HG03439 (cell line): ENCODE data around the gene GAGE13.
"Not testable (repeated sequence)": the region's sequence is repeated elsewhere in the genome, so short reads cannot be mapped to it uniquely, and the experiment has no call there.

Experiments used
- ATAC-seq: cut with Tn5 transposase; IDR thresholded peaks from one replicate; pipeline ENCODE4 v1.9.1; 2021; ENCODE audit warnings: mild to moderate bottlenecking, moderate library complexity; ENCODE audit not compliant: unreplicated experiment

Gene GAGE13

DNA sequence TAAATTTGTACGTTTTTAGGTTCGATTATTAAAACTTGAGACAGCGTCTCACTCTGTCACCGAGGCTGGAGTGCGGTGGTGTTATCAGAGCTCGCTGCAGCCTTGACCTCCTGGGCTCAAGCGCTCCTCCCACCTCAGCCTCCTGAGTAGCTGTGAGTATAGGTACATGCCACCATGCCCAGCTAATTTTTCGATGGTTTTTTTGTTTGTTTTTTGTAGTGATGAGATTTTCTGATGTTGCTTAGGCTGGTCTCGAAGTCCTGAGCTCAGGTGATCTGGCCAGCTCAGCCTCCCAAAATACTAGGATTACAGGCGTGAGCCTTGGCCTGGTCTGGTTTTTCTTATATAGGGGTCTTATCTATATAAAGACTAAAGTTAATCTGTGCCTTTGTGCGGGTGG lies 961 bp upstream of the GAGE13 start:
- ATAC-seq, result not testable (repeated sequence)

DNA sequence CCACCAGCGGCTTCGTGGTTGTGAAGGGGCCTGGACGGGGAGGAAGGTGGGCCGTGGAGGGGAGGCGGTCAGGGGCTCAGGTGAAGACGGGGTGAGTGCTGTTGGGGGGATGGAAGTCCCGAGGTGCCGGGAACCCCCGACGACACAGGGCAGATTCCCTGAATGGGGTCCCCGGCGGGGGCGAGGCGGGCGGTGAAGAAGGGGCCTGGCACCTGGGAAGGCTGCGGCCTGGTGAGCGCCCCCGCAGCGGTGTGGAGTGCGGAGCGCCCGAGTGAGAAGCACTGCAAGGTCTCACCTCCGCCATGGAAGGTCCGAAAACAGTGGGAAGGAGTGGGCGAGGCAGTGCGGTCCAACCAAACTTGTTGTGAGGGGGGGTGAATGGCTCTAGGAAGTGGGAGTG lies 459 bp downstream of the GAGE13 start:
- not testable (repeated sequence) for ATAC-seq

DNA sequence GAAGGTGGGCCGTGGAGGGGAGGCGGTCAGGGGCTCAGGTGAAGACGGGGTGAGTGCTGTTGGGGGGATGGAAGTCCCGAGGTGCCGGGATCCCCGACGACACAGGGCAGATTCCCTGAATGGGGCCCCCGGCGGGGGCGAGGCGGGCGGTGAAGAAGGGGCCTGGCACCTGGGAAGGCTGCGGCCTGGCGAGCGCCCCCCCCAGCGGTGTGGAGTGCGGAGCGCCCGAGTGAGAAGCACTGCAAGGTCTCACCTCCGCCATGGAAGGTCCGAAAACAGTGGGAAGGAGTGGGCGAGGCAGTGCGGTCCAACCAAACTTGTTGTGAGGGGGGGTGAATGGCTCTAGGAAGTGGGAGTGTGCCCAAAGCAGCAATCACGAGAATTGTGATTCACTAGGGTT lies 10.1 kb downstream of the GAGE13 start:
- not testable (repeated sequence) for ATAC-seq

DNA sequence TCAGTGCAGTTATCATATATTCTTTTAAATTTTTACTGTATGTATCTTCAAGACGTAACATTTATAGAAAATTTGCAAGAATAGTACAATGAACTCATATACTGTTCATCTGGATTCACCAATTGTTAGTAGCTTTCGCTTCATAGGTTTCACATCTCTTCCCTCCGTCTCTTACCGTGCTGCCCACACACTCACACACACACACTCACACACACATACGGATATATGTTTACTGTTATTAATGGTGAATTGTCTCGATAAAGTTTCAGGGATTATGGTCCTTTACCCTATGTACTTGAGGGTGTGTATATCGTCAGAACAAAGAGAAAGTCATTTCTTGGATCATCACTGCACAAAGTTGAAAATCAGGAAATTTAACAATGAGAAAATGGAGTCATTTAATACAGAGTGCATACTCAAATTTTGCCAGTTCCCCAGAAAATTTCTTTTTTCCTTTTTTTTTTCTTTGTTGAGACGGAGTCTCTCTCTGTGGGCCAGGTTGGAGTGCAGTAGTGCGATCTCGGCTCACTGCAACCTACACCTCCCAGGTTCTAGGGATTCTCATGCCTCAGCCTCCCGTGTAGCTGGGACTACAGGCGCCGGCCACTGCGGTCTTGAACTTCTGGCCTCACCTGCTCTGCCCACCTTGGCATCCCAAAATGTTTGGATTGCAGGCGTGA lies 13.3 kb downstream of the GAGE13 start:
- ATAC-seq, result not testable (repeated sequence)

DNA sequence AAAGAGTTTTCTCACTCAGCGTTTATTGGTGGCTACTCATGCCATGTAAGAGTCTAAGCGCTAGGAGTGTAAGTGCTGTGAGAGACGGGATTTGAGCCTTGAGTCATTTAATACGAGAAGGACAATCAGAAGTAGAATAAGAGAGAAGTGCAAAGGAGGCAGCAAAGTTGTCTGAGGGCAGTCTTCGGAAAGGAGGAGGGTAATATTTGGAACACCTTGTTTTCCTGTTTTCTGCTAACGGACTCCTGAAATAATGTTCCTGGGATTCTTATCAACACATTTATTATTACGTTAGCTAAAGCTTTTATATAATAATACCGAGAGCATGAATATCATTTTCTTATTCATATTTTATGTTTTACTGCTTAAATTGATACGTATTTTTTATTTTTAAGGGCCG lies 14.0 kb downstream of the GAGE13 start:
- ATAC-seq, result not testable (repeated sequence)

- ATAC-seq, result not testable (repeated sequence)
Measured at GRCh38 chrX:49346150-49346549, 14.8 kb downstream of the GAGE13 start.
